GM13976 (cell line): ENCODE results near the gene IKZF3.

Experiments used
- DNase-seq: peaks from one replicate; pipeline ENCODE4 v3.0.0; 2012; ENCODE audit warnings: low spot score
- CTCF ChIP-seq: IDR thresholded peaks from 2 replicates; pipeline ENCODE4 v1.5.1; 2012; ENCODE audit warnings: borderline replicate concordance, mild to moderate bottlenecking; ENCODE audit not compliant: insufficient read depth; ENCODE audit errors: extremely low read depth, missing control alignments, control extremely low read depth
- in situ Hi-C: fragments of 300-500 bp; cut with MboI; formaldehyde crosslinking; loops from one replicate; pipeline ENCODE4 v1.12.0; 2022; ENCODE audit warnings: low sequenced_read_pairs, mixed read lengths, inconsistent platforms; ENCODE audit not compliant: unreplicated experiment

Gene IKZF3

GRCh38 chr17:39775031-39775430, 89.1 kb downstream of the IKZF3 start:
- DNase-seq: no peak
- in situ Hi-C loops: loop anchor here (5.0 kb wide), 1 partner anchor 87 kb away; the partner anchor contains the start of gene IKZF3
- no peak for TF ChIP-seq CTCF

GRCh38 chr17:39774047-39774446, 90.1 kb downstream of the IKZF3 start:
- in situ Hi-C loops: no loop called here
- DNase-seq: no peak
- TF ChIP-seq CTCF: no peak

- DNase-seq: no peak
- no peak for TF ChIP-seq CTCF
- in situ Hi-C loops: no loop called here
These were observed 90.9 kb downstream of the IKZF3 start for GRCh38 chr17:39772987-39773934.

- no peak for TF ChIP-seq CTCF
- in situ Hi-C loops: no loop called here
- DNase-seq: no peak
These were observed 91.7 kb downstream of the IKZF3 start for GRCh38 chr17:39772415-39772814.

GRCh38 chr17:39769974-39770587, 94.0 kb downstream of the IKZF3 start:
- in situ Hi-C loops: no loop called here
- no peak for DNase-seq
- no peak for TF ChIP-seq CTCF

GRCh38 chr17:39767147-39767546, 97.0 kb downstream of the IKZF3 start:
- DNase-seq: peak; percentile 62
- in situ Hi-C loops: no loop called here

More at GRCh38 chr17:39767147-39767546, 97.0 kb downstream of the IKZF3 start:
- TF ChIP-seq CTCF: no peak
